ENCODE results near the gene MISP.

MISP gene

GRCh38 chr19:796692-797527, 46.0 kb downstream of the MISP start, which contains the start of gene PTBP1:
Gene PTBP1, plus strand, starts transcription at chr19:797452. Its CDS starts 46 bp downstream, at chr19:797498.
- DNase-seq (ENCODE audit: low spot score), result peak; percentile 100

GRCh38 chr19:797528-798414, 46.9 kb downstream of the MISP start:
- DNase-seq (ENCODE audit: low spot score), result peak; percentile 92

- DNase-seq (ENCODE audit: low spot score), result no peak
Measured at GRCh38 chr19:798415-799075, 47.6 kb downstream of the MISP start.

- peak; percentile 70 for DNase-seq (ENCODE audit: low spot score)
Measured at GRCh38 chr19:799076-799881, 48.4 kb downstream of the MISP start.

GRCh38 chr19:800360-801029, 49.6 kb downstream of the MISP start:
- no peak for DNase-seq (ENCODE audit: low spot score)

GRCh38 chr19:801030-801860, 50.3 kb downstream of the MISP start:
- DNase-seq (ENCODE audit: low spot score), result no peak

- DNase-seq (ENCODE audit: low spot score), result no peak
Measured at GRCh38 chr19:801861-802497, 51.1 kb downstream of the MISP start.

GRCh38 chr19:802498-803098, 51.7 kb downstream of the MISP start:
- no peak for DNase-seq (ENCODE audit: low spot score)

GRCh38 chr19:803099-803561, 52.2 kb downstream of the MISP start:
- no peak for DNase-seq (ENCODE audit: low spot score)

GRCh38 chr19:803686-804418, 52.9 kb downstream of the MISP start:
- no peak for DNase-seq (ENCODE audit: low spot score)

GRCh38 chr19:804419-805165, 53.7 kb downstream of the MISP start:
- no peak for DNase-seq (ENCODE audit: low spot score)

- no peak for DNase-seq (ENCODE audit: low spot score)
Measured at GRCh38 chr19:805166-805551, 54.2 kb downstream of the MISP start.

- DNase-seq (ENCODE audit: low spot score), result no peak
Measured at GRCh38 chr19:805600-806550, 55.0 kb downstream of the MISP start.

GRCh38 chr19:806815-807421, 56.0 kb downstream of the MISP start:
- no peak for DNase-seq (ENCODE audit: low spot score)

- DNase-seq (ENCODE audit: low spot score), result no peak
Measured at GRCh38 chr19:807627-808422, 56.9 kb downstream of the MISP start.

Data from ecto neural progenitor cell (in vitro differentiated cells).